SK-N-SH (cell line): Measurements from ENCODE around the gene FAM168A. TPM values are rescaled to one million over a fixed set of nuclear protein-coding genes. Genes with fewer than 3 reads are reported as not detected.

Experiments
- CTCF ChIA-PET: fragments of 300-600, 350-600 bp; formaldehyde crosslinking; extraction: SDS; loops from one replicate; lab custom pipeline; 2021; lab: Yijun Ruan, JAX
- POLR2A ChIA-PET: fragments of 350-600 bp; sonication (Branson Sonifier 250); formaldehyde crosslinking; extraction: SDS; loops from one replicate; lab custom pipeline; 2020; ENCODE audit warnings: antibody characterized with exemption, inconsistent platforms; lab: Yijun Ruan, JAX
- DNase-seq: peaks from one replicate; pipeline ENCODE4 v3.0.0; 2012
- H2AFZ ChIP-seq: fragments of 200-600 bp; sonication (generic); 2 replicates; pipeline ENCODE4 v1.8.1; 2016; ENCODE audit warnings: antibody characterized with exemption, mild to moderate bottlenecking, low read depth
- H3F3A ChIP-seq: fragments of 200-600 bp; sonication (generic); replicated peaks from 2 replicates; pipeline ENCODE3; 2016; ENCODE audit warnings: antibody characterized with exemption, mild to moderate bottlenecking; ENCODE audit not compliant: insufficient read depth
- H3K27ac ChIP-seq, 2 experiments: fragments of 200-500 bp in 1 of 2; fragments of 200-600 bp in 1 of 2; sonication (Bioruptor generic) in 1 of 2; sonication (generic), shearing (Covaris generic) in 1 of 2; 2 replicates each; pipeline versions ENCODE4 v1.5.1 to v1.6.1; 2014 to 2016; ENCODE audit warnings: low read depth in 2 of 2, inconsistent platforms in 1 of 2, low read length in 1 of 2, mild to moderate bottlenecking in 1 of 2, mixed read lengths in 1 of 2
- H3K27me3 ChIP-seq: fragments of 200-600 bp; sonication (generic), shearing (Covaris generic); 2 replicates; pipeline ENCODE4 v1.6.1; 2016; ENCODE audit warnings: mixed run types; ENCODE audit not compliant: insufficient read depth
- H3K36me3 ChIP-seq, 2 experiments: fragments of 200-500 bp in 1 of 2; fragments of 200-600 bp in 1 of 2; sonication (Bioruptor generic) in 1 of 2; sonication (generic) in 1 of 2; replicated peaks in 1 of 2; 2 replicates each; pipeline versions ENCODE3 to v1.5.1; 2014 to 2016; ENCODE audit warnings: low read length in 1 of 2, mild to moderate bottlenecking in 1 of 2; ENCODE audit not compliant: insufficient read depth in 2 of 2, control insufficient read depth in 1 of 2
- H3K4me1 ChIP-seq, 2 experiments: fragments of 200-500 bp in 1 of 2; fragments of 200-600 bp in 1 of 2; sonication (Bioruptor generic) in 1 of 2; sonication (generic), shearing (Covaris generic) in 1 of 2; 2 replicates each; pipeline versions ENCODE4 v1.5.1 to v1.6.1; 2014 to 2016; ENCODE audit warnings: low read depth in 1 of 2, low read length in 1 of 2, mixed run types in 1 of 2; ENCODE audit not compliant: insufficient read depth in 2 of 2, control insufficient read depth in 1 of 2
- H3K4me2 ChIP-seq: fragments of 200-600 bp; sonication (generic), shearing (Covaris generic); 2 replicates; pipeline ENCODE4 v1.6.1; 2017; ENCODE audit warnings: mixed run types
- H3K4me3 ChIP-seq, 2 experiments: fragments of 200-500 bp in 1 of 2; fragments of 200-600 bp in 1 of 2; sonication (Bioruptor generic) in 1 of 2; sonication (generic), shearing (Covaris generic) in 1 of 2; 2 replicates each; pipeline versions ENCODE4 v1.5.1 to v1.8.1; 2014 to 2016; ENCODE audit warnings: low read depth in 2 of 2, inconsistent platforms in 1 of 2, low read length in 1 of 2, mild to moderate bottlenecking in 1 of 2, mixed read lengths in 1 of 2, moderate library complexity in 1 of 2
- H3K79me2 ChIP-seq: fragments of 200-600 bp; sonication (generic); 2 replicates; pipeline ENCODE4 v1.8.1; 2017; ENCODE audit warnings: mild to moderate bottlenecking; ENCODE audit not compliant: insufficient read depth
- H3K9ac ChIP-seq: fragments of 200-600 bp; sonication (generic); 2 replicates; pipeline ENCODE4 v1.6.1; 2017; ENCODE audit warnings: mixed run types
- H3K9me2 ChIP-seq: fragments of 200-600 bp; sonication (generic); 2 replicates; pipeline ENCODE4 v1.6.1; 2017; ENCODE audit warnings: mixed run types
- H3K9me3 ChIP-seq: fragments of 200-600 bp; sonication (generic); 2 replicates; pipeline ENCODE4 v1.6.1; 2017; ENCODE audit warnings: mixed run types, mild to moderate bottlenecking, moderate library complexity
- H4K20me1 ChIP-seq: fragments of 200-600 bp; sonication (generic); 2 replicates; pipeline ENCODE4 v1.6.1; 2017; ENCODE audit warnings: mild to moderate bottlenecking, mixed run types; ENCODE audit not compliant: insufficient read depth
- CHD2 ChIP-seq: fragments of 150-350 bp; IDR thresholded peaks from 2 replicates; pipeline ENCODE4 v1.6.1; 2018; ENCODE audit warnings: low read length; ENCODE audit not compliant: partially characterized antibody
- ELF1 ChIP-seq: IDR thresholded peaks from 2 replicates; pipeline ENCODE4 v1.4.0; 2012
- EZH2phosphoT487 ChIP-seq: fragments of 200-600 bp; sonication (generic); IDR thresholded peaks from 2 replicates; pipeline ENCODE4 v1.6.1; 2017; ENCODE audit warnings: low read depth, mixed run types, mild to moderate bottlenecking, antibody characterized with exemption, moderate library complexity, borderline replicate concordance
- GATA2 ChIP-seq: sonication (generic); formaldehyde crosslinking; IDR thresholded peaks from 2 replicates; pipeline ENCODE4 v1.5.0; 2020; ENCODE audit warnings: mild to moderate bottlenecking, missing genetic modification reagents
- JUND ChIP-seq: IDR thresholded peaks from 2 replicates; pipeline ENCODE4 v1.4.0; 2012
- MEF2A ChIP-seq: IDR thresholded peaks from 2 replicates; pipeline ENCODE4 v1.4.0; 2012; ENCODE audit warnings: low read depth, borderline replicate concordance
- MXI1 ChIP-seq: IDR thresholded peaks from 2 replicates; pipeline ENCODE4 v1.6.1; 2012; ENCODE audit warnings: mild to moderate bottlenecking, low read depth, low read length, improper control_type of control experiment
- NFIC ChIP-seq: IDR thresholded peaks from 2 replicates; pipeline ENCODE4 v1.4.0; 2012; ENCODE audit warnings: borderline replicate concordance
- RAD21 ChIP-seq: IDR thresholded peaks from 2 replicates; pipeline ENCODE4 v1.6.1; 2012; ENCODE audit warnings: mild to moderate bottlenecking, low read length
- RFX5 ChIP-seq: IDR thresholded peaks from 2 replicates; pipeline ENCODE4 v1.6.1; 2012; ENCODE audit warnings: mild to moderate bottlenecking, improper control_type of control experiment, low read length
- SMC3 ChIP-seq: IDR thresholded peaks from 2 replicates; pipeline ENCODE4 v1.6.1; 2012; ENCODE audit warnings: low read depth, low read length, improper control_type of control experiment
- TEAD4 ChIP-seq: IDR thresholded peaks from 2 replicates; pipeline ENCODE4 v1.4.0; 2012; ENCODE audit warnings: mild to moderate bottlenecking, borderline replicate concordance; ENCODE audit not compliant: insufficient read depth
- WGBS: methylation state at CpG from one replicate; pipeline ENCODE4 v1.1.6; 2017; ENCODE audit warnings: low lambda C conversion rate; 5-methylcytosine and 5-hydroxymethylcytosine counted together
- polyA plus RNA-seq, 3 experiments: library from polyadenylated mRNA; depleted of rRNA; stranded (reverse); fragments of >200 nt; gene quantifications; 2 replicates each; pipeline ENCODE4 v1.2.3, GENCODE V29; 2012
- TF ChIP-seq, protein P1 (sequence below): IDR thresholded peaks from 2 replicates; pipeline ENCODE4 v1.4.0; 2012; ENCODE audit warnings: low read depth, borderline replicate concordance
- TF ChIP-seq, protein P2 (sequence below): IDR thresholded peaks from 2 replicates; pipeline ENCODE4 v1.4.0; 2012; ENCODE audit warnings: low read depth, borderline replicate concordance
- TF ChIP-seq, protein P3 (sequence below): fragments of 150-350 bp; IDR thresholded peaks from 2 replicates; pipeline ENCODE4 v1.6.1; 2017; ENCODE audit warnings: antibody characterized with exemption, low read length, low read depth, borderline replicate concordance
- TF ChIP-seq, protein P4 (sequence below): IDR thresholded peaks from 2 replicates; pipeline ENCODE4; 2012

Gene FAM168A
- polyA plus RNA-seq, 1 of the 3 experiments (the other 2 are of a cell fraction), result 17.8 TPM

DNA sequence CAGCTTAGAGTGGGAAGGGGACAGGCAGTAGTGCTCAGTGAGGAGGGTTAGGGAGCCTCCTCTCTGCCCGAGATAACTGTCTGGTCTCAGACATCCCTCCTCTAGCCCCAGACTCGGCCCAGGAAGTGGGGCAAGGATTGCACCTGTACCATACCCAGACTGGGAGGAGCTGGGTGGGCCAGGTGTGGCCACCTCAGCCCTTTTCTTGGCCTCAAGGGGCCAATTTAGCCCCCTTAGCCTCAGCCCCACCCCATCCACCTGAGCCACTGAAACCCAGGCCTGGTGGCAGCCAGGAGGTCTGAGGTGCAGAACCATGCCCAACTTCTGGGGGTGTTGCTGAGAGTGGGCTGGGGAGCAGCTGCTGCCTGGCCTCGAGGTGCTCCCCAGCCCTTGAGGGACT is 215.2 kb downstream of the FAM168A start:
- H3K4me2 ChIP-seq, result no peak overlapping the region
- TF ChIP-seq RAD21, result no peak
- no peak for TF ChIP-seq CHD2
- TF ChIP-seq, protein P1, sequence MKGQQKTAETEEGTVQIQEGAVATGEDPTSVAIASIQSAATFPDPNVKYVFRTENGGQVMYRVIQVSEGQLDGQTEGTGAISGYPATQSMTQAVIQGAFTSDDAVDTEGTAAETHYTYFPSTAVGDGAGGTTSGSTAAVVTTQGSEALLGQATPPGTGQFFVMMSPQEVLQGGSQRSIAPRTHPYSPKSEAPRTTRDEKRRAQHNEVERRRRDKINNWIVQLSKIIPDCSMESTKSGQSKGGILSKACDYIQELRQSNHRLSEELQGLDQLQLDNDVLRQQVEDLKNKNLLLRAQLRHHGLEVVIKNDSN, result no peak
- TF ChIP-seq GATA2 (CRISPR knock-in tag), result no peak
- TF ChIP-seq, protein P2, sequence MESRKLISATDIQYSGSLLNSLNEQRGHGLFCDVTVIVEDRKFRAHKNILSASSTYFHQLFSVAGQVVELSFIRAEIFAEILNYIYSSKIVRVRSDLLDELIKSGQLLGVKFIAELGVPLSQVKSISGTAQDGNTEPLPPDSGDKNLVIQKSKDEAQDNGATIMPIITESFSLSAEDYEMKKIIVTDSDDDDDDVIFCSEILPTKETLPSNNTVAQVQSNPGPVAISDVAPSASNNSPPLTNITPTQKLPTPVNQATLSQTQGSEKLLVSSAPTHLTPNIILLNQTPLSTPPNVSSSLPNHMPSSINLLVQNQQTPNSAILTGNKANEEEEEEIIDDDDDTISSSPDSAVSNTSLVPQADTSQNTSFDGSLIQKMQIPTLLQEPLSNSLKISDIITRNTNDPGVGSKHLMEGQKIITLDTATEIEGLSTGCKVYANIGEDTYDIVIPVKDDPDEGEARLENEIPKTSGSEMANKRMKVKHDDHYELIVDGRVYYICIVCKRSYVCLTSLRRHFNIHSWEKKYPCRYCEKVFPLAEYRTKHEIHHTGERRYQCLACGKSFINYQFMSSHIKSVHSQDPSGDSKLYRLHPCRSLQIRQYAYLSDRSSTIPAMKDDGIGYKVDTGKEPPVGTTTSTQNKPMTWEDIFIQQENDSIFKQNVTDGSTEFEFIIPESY, result no peak
- TF ChIP-seq, protein P3, sequence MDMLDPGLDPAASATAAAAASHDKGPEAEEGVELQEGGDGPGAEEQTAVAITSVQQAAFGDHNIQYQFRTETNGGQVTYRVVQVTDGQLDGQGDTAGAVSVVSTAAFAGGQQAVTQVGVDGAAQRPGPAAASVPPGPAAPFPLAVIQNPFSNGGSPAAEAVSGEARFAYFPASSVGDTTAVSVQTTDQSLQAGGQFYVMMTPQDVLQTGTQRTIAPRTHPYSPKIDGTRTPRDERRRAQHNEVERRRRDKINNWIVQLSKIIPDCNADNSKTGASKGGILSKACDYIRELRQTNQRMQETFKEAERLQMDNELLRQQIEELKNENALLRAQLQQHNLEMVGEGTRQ, result no peak
- no peak for TF ChIP-seq RFX5
- no peak for TF ChIP-seq MXI1
- TF ChIP-seq NFIC, result no peak
- TF ChIP-seq ELF1, result no peak
- TF ChIP-seq, protein P4, sequence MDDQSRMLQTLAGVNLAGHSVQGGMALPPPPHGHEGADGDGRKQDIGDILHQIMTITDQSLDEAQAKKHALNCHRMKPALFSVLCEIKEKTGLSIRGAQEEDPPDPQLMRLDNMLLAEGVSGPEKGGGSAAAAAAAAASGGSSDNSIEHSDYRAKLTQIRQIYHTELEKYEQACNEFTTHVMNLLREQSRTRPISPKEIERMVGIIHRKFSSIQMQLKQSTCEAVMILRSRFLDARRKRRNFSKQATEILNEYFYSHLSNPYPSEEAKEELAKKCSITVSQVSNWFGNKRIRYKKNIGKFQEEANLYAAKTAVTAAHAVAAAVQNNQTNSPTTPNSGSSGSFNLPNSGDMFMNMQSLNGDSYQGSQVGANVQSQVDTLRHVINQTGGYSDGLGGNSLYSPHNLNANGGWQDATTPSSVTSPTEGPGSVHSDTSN, result no peak
- no peak for TF ChIP-seq TEAD4
- TF ChIP-seq SMC3, result no peak
- no peak for TF ChIP-seq EZH2phosphoT487
- TF ChIP-seq JUND, result no peak
- TF ChIP-seq MEF2A, result no peak
- H3F3A ChIP-seq, result no peaks in the 10 kb centered on the region
- peaks cover 22% of the 10 kb centered on the region; the same call in 1 of the 2 replicates for H4K20me1 ChIP-seq
- no peaks in the 10 kb centered on the region for H3K27me3 ChIP-seq
- no peaks in the 10 kb centered on the region for H3K9me2 ChIP-seq
- CTCF ChIA-PET, result interaction anchor here (1.0 to 3.7 kb wide), 5 partner anchors 11 to 279 kb away, joined by 3 to 31 read pairs (median 14); partner anchors contain the start of gene ARHGEF17
- DNase-seq, result no peak
- H3K9me3 ChIP-seq, result no peaks in the 10 kb centered on the region
- no peaks in the 10 kb centered on the region for H3K36me3 ChIP-seq
- no peak overlapping the region for H2AFZ ChIP-seq
- WGBS, result 80% methylated on average over 2 of the region's 3 CpGs
- POLR2A ChIA-PET, result no interaction called here
- H3K27ac ChIP-seq, result no peak overlapping the region
- no peak overlapping the region for H3K4me3 ChIP-seq
- H3K79me2 ChIP-seq, result peaks cover 72% of the 10 kb centered on the region
- no peak overlapping the region for H3K9ac ChIP-seq
- peaks cover 15% of the 10 kb centered on the region in 2 experiments; a peak in 2 of 4 replicates for H3K4me1 ChIP-seq
